Stomach (tissue), 4 donors: ENCODE measurements around the gene POGZ.

Experiments used
- EP300 ChIP-seq: sonication (generic); formaldehyde crosslinking; IDR thresholded peaks from one replicate; pipeline ENCODE4 v1.6.1; 2017; ENCODE audit warnings: antibody characterized with exemption
- POLR2A ChIP-seq, 4 donors: fragments of 450-650 bp; IDR thresholded peaks; one replicate each; pipeline ENCODE4 v1.6.1; 2016; ENCODE audit warnings: antibody characterized with exemption in 4 of 4, control low read depth in 2 of 4, mild to moderate bottlenecking in 1 of 4, moderate library complexity in 1 of 4
- POLR2AphosphoS5 ChIP-seq, 3 donors: sonication (generic); formaldehyde crosslinking; IDR thresholded peaks; one replicate each; pipeline ENCODE4 v1.6.1; 2016; ENCODE audit warnings: antibody characterized with exemption in 3 of 3
- TF ChIP-seq, protein P1 (sequence below), 7 experiments: fragments of 450-650 bp in 4 of 7; fragments of 200-600 bp in 3 of 7; sonication (generic) in 3 of 7; IDR thresholded peaks; one replicate each; pipeline ENCODE4 v1.5.1; 2016 to 2019; ENCODE audit warnings: antibody characterized with exemption in 7 of 7, control low read depth in 2 of 7, mild to moderate bottlenecking in 1 of 7

GRCh38 chr1:151401125-151401788 is 58.0 kb downstream of the POGZ start:
- TF ChIP-seq POLR2A (IDR thresholded peaks at IDR 0.05) (no peak), EP300 (no peak), POLR2AphosphoS5 (IDR thresholded peaks at IDR 0.05) (no peak)
- TF ChIP-seq, protein P1, sequence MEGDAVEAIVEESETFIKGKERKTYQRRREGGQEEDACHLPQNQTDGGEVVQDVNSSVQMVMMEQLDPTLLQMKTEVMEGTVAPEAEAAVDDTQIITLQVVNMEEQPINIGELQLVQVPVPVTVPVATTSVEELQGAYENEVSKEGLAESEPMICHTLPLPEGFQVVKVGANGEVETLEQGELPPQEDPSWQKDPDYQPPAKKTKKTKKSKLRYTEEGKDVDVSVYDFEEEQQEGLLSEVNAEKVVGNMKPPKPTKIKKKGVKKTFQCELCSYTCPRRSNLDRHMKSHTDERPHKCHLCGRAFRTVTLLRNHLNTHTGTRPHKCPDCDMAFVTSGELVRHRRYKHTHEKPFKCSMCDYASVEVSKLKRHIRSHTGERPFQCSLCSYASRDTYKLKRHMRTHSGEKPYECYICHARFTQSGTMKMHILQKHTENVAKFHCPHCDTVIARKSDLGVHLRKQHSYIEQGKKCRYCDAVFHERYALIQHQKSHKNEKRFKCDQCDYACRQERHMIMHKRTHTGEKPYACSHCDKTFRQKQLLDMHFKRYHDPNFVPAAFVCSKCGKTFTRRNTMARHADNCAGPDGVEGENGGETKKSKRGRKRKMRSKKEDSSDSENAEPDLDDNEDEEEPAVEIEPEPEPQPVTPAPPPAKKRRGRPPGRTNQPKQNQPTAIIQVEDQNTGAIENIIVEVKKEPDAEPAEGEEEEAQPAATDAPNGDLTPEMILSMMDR (IDR thresholded peaks at IDR 0.05): no peak
